ENCODE data around the gene INVS. TPM values are rescaled to one million over a fixed set of nuclear protein-coding genes. Genes with fewer than 3 reads are reported as not detected.

The INVS gene
- total RNA-seq, 4 donors from 2014 or later = 28.0 to 42.6 (median 35.6) TPM

GRCh38 chr9:100268271-100268670, 169.2 kb downstream of the INVS start:
- H3K27me3 ChIP-seq = no peaks in the 10 kb centered on the region
- H3K4me3 ChIP-seq = no peak overlapping the region
- no peaks in the 10 kb centered on the region for H3K4me1 ChIP-seq
- no peak for TF ChIP-seq CTCF (IDR thresholded peaks at IDR 0.05)
- no peak for TF ChIP-seq POLR2A (IDR thresholded peaks at IDR 0.05)
- no peak for TF ChIP-seq EP300 (IDR thresholded peaks at IDR 0.05)
- 92 to 94% methylated on average over 4 of the region's 4 CpGs for WGBS, 2 donors
- peaks cover 0 to 37% (median 0%) of the 10 kb centered on the region in 3 donors for H3K36me3 ChIP-seq
- no peaks in the 10 kb centered on the region for H3K9me3 ChIP-seq
- H3K27ac ChIP-seq = no peak overlapping the region
- no peak for DNase-seq (ENCODE audit: low spot score in 2 of 2)

GRCh38 chr9:100269656-100270055, 170.6 kb downstream of the INVS start:
- Histone ChIP-seq H3K27ac (no peak overlapping the region), H3K36me3 (peaks cover 0 to 49% (median 0%) of the 10 kb centered on the region in 3 donors), H3K4me3 (no peak overlapping the region), H3K9me3 (no peaks in the 10 kb centered on the region), H3K27me3 (no peaks in the 10 kb centered on the region), H3K4me1 (no peaks in the 10 kb centered on the region)
- TF ChIP-seq CTCF (IDR thresholded peaks at IDR 0.05) (no peak), EP300 (IDR thresholded peaks at IDR 0.05) (no peak), POLR2A (IDR thresholded peaks at IDR 0.05) (no peak)
- WGBS, 2 donors = 84 to 94% methylated on average over 1 of the region's 1 CpG
- DNase-seq (ENCODE audit: low spot score in 2 of 2) = no peak

- Histone ChIP-seq H3K4me3 (no peak overlapping the region), H3K27me3 (no peaks in the 10 kb centered on the region), H3K27ac (no peak overlapping the region), H3K9me3 (no peaks in the 10 kb centered on the region), H3K4me1 (no peaks in the 10 kb centered on the region), H3K36me3 (peaks cover 0 to 88% (median 5%) of the 10 kb centered on the region in 3 donors)
- TF ChIP-seq POLR2A (IDR thresholded peaks at IDR 0.05) (no peak), CTCF (IDR thresholded peaks at IDR 0.05) (no peak), EP300 (IDR thresholded peaks at IDR 0.05) (no peak)
- DNase-seq (ENCODE audit: low spot score in 2 of 2) = no peak
- WGBS, 2 donors = 54 to 58% methylated on average over 5 of the region's 5 CpGs
Observed at GRCh38 chr9:100277166-100277979, 178.3 kb downstream of the INVS start.

GRCh38 chr9:100281066-100281465, 182.0 kb downstream of the INVS start:
- WGBS, 2 donors = 87 to 88% methylated on average over 2 of the region's 2 CpGs
- TF ChIP-seq EP300 (IDR thresholded peaks at IDR 0.05) (no peak), POLR2A (IDR thresholded peaks at IDR 0.05) (no peak), CTCF (IDR thresholded peaks at IDR 0.05) (no peak)
- peaks cover 4 to 88% (median 7%) of the 10 kb centered on the region in 3 donors for H3K36me3 ChIP-seq
- no peaks in the 10 kb centered on the region for H3K27me3 ChIP-seq
- no peak overlapping the region for H3K4me3 ChIP-seq
- DNase-seq (ENCODE audit: low spot score in 2 of 2) = no peak
- H3K27ac ChIP-seq = no peak overlapping the region
- peaks cover 0 to 22% (median 0%) of the 10 kb centered on the region in 4 donors for H3K9me3 ChIP-seq
- H3K4me1 ChIP-seq = no peaks in the 10 kb centered on the region

- 73 to 81% methylated on average over 7 of the region's 7 CpGs for WGBS, 2 donors
- DNase-seq (ENCODE audit: low spot score in 2 of 2) = no peak
- Histone ChIP-seq H3K4me3 (no peak overlapping the region), H3K36me3 (peaks cover 4 to 88% (median 7%) of the 10 kb centered on the region in 3 donors), H3K4me1 (no peaks in the 10 kb centered on the region), H3K27me3 (no peaks in the 10 kb centered on the region), H3K9me3 (peaks cover 0 to 24% (median 0%) of the 10 kb centered on the region in 4 donors), H3K27ac (no peak overlapping the region)
- no peak for TF ChIP-seq EP300 (IDR thresholded peaks at IDR 0.05)
- no peak for TF ChIP-seq CTCF (IDR thresholded peaks at IDR 0.05)
- no peak for TF ChIP-seq POLR2A (IDR thresholded peaks at IDR 0.05)
Observed at GRCh38 chr9:100281676-100282387, 182.8 kb downstream of the INVS start.
